BJ (cell line): ENCODE data around the gene CNGA3. TPM values are rescaled to one million over a fixed set of nuclear protein-coding genes. Genes with fewer than 3 reads are reported as not detected.
"Not testable (repeated sequence)": the region's sequence is repeated elsewhere in the genome, so short reads cannot be mapped to it uniquely, and the experiment has no call there.

Experiments
- CTCF ChIA-PET: fragments of 350-600 bp; formaldehyde crosslinking; extraction: SDS; loops from one replicate; lab custom pipeline; 2021; ENCODE audit warnings: antibody characterized with exemption, inconsistent platforms; lab: Yijun Ruan, JAX
- POLR2A ChIA-PET: fragments of 300-600 bp; sonication (Branson Sonifier 250); formaldehyde crosslinking; extraction: SDS; loops from one replicate; lab custom pipeline; 2021; ENCODE audit warnings: antibody characterized with exemption; lab: Charles Lee
- DNase-seq: peaks from one replicate; pipeline ENCODE4 v3.0.0-alpha.2; 2011; ENCODE audit warnings: low read depth
- H3K27me3 ChIP-seq: 2 replicates; pipeline ENCODE4 v1.6.0; 2011; ENCODE audit warnings: low read length; ENCODE audit not compliant: control insufficient read depth, insufficient read depth
- H3K36me3 ChIP-seq: 2 replicates; pipeline ENCODE4 v1.5.1; 2011; ENCODE audit warnings: low read length; ENCODE audit not compliant: control insufficient read depth, insufficient read depth
- H3K4me3 ChIP-seq: 2 replicates; pipeline ENCODE4 v1.5.1; 2011; ENCODE audit warnings: low read depth, mild to moderate bottlenecking, control low read depth, low read length
- CTCF ChIP-seq: IDR thresholded peaks from 2 replicates; pipeline ENCODE4 v1.5.1; 2011; ENCODE audit warnings: low read depth, mild to moderate bottlenecking, control low read depth, inconsistent platforms, low read length, moderate library complexity; ENCODE audit not compliant: insufficient read depth
- polyA plus RNA-seq: library from polyadenylated mRNA; depleted of rRNA; stranded (reverse); fragments of >200 nt; gene quantifications from 2 replicates; pipeline ENCODE4 v1.2.3, GENCODE V29; 2011

The CNGA3 gene
- polyA plus RNA-seq, 1 experiment, result not detected

GRCh38 chr2:98314251-98314650, 32.0 kb upstream of the CNGA3 start:
- H3K36me3 ChIP-seq, result no peaks in the 10 kb centered on the region
- ChIA-PET CTCF (no interaction called here), POLR2A (no interaction called here)
- no peak for DNase-seq
- no peak for TF ChIP-seq CTCF
- no peaks in the 10 kb centered on the region for H3K27me3 ChIP-seq
- H3K4me3 ChIP-seq, result no peak overlapping the region

GRCh38 chr2:98315957-98316356, 30.3 kb upstream of the CNGA3 start:
- DNase-seq, result no peak
- Histone ChIP-seq H3K27me3 (no peaks in the 10 kb centered on the region), H3K36me3 (no peaks in the 10 kb centered on the region), H3K4me3 (no peak overlapping the region)
- ChIA-PET CTCF (interaction anchor here (0.6 kb wide), 1 partner anchor 1528 kb away, joined by 3 read pairs; no protein-coding TSS in a partner anchor), POLR2A (no interaction called here)
- TF ChIP-seq CTCF, result no peak

GRCh38 chr2:98317214-98317613, 29.0 kb upstream of the CNGA3 start:
- no peaks in the 10 kb centered on the region for H3K27me3 ChIP-seq
- no peak overlapping the region for H3K4me3 ChIP-seq
- DNase-seq, result no peak
- POLR2A ChIA-PET, result no interaction called here
- CTCF ChIA-PET, result no interaction called here
- H3K36me3 ChIP-seq, result no peaks in the 10 kb centered on the region
- TF ChIP-seq CTCF, result no peak

GRCh38 chr2:98320171-98320570, 26.1 kb upstream of the CNGA3 start:
- CTCF ChIA-PET, DNase-seq, H3K36me3 ChIP-seq, H3K27me3 ChIP-seq, H3K4me3 ChIP-seq, POLR2A ChIA-PET: not testable (repeated sequence)

- CTCF ChIA-PET, result interaction anchor here (0.7 to 0.9 kb wide), 2 partner anchors 55 to 200 kb away, joined by 3 to 8 read pairs; no protein-coding TSS in a partner anchor
- TF ChIP-seq CTCF, result no peak
- DNase-seq, result no peak
- no peaks in the 10 kb centered on the region for H3K36me3 ChIP-seq
- no peak overlapping the region for H3K4me3 ChIP-seq
- POLR2A ChIA-PET, result no interaction called here
- no peaks in the 10 kb centered on the region for H3K27me3 ChIP-seq
Observed at GRCh38 chr2:98324181-98324580, 22.1 kb upstream of the CNGA3 start.

GRCh38 chr2:98327776-98328175, 18.5 kb upstream of the CNGA3 start:
- POLR2A ChIA-PET, result no interaction called here
- CTCF ChIA-PET, result no interaction called here

More at GRCh38 chr2:98327776-98328175, 18.5 kb upstream of the CNGA3 start:
- no peaks in the 10 kb centered on the region for H3K27me3 ChIP-seq
- no peaks in the 10 kb centered on the region for H3K36me3 ChIP-seq
- no peak for TF ChIP-seq CTCF
- no peak overlapping the region for H3K4me3 ChIP-seq
- no peak for DNase-seq
